Brain microvascular endothelial cell (primary cell): ENCODE data around the gene COG1.

Source experiments
- DNase-seq: peaks from one replicate; pipeline ENCODE4 v3.0.0-alpha.2; 2020
- H3K27ac ChIP-seq: fragments of 250-450 bp; sonication (Bioruptor Pico); 2 replicates; pipeline ENCODE4 v1.5.1; 2020; ENCODE audit warnings: mild to moderate bottlenecking, moderate library complexity
- H3K27me3 ChIP-seq: fragments of 250-450 bp; sonication (Bioruptor Pico); replicated peaks from 2 replicates; pipeline ENCODE4 v1.5.1; 2020; ENCODE audit warnings: mild to moderate bottlenecking
- H3K36me3 ChIP-seq: fragments of 250-450 bp; sonication (Bioruptor Pico); replicated peaks from 2 replicates; pipeline ENCODE4 v1.5.1; 2020; ENCODE audit warnings: mild to moderate bottlenecking
- H3K4me3 ChIP-seq: 2 replicates; pipeline ENCODE4 v1.5.1; 2011; ENCODE audit warnings: low read depth, mild to moderate bottlenecking, control low read depth, low read length, moderate library complexity
- CTCF ChIP-seq: IDR thresholded peaks from 2 replicates; pipeline ENCODE4 v1.5.1; 2011; ENCODE audit warnings: low read depth, mild to moderate bottlenecking, moderate library complexity, low read length, control low read depth, inconsistent platforms; ENCODE audit errors: missing control alignments
- in situ Hi-C: cut with HindIII; loops from 2 replicates; pipeline ENCODE4 v1.10.0; 2017; ENCODE audit warnings: low sequenced_read_pairs, low pct_ligation_motif_present

The COG1 gene

DNA sequence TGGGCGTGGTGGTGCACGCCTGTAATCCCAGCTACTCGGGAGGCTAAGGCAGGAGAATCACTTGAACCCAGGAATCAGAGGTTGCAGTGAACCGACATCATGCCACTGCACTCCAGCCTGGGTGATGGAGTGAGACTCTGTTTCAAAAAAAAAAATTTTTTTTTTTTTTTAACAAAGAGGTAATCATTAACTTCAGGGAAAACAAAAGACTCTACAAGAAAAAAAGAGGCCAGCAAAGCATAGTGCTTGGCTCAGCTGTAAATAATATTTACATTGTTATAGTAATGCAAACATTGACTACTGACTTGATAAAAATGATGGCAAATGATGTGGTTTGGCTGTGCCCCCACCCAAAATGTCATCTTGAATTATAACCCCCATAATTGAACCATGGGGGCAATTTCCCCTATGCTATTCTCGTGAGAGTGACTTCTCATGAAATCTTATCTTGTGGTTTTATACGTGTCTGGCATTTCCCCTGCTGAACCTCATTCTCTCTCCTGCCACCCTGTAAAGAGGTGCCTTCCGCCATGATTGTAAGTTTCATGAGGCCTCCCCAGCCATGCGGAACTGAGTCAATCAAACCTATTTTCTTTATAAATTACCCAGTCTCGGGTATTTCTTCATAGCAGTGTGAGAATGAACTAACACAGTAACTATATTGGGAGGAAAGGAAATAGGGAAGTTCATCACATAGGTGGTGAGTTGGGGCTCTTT is 40.8 kb upstream of the COG1 start:
- Histone ChIP-seq H3K27ac (no peak overlapping the region), H3K36me3 (no peaks in the 10 kb centered on the region), H3K27me3 (no peaks in the 10 kb centered on the region), H3K4me3 (no peak overlapping the region)
- no peak for TF ChIP-seq CTCF
- no peak for DNase-seq
- in situ Hi-C loops: no loop called here

- in situ Hi-C loops: no loop called here
- no peak for TF ChIP-seq CTCF
- DNase-seq: no peak
- no peaks in the 10 kb centered on the region for H3K27me3 ChIP-seq
- no peak overlapping the region for H3K27ac ChIP-seq
- H3K36me3 ChIP-seq: no peaks in the 10 kb centered on the region
- no peak overlapping the region for H3K4me3 ChIP-seq
Measured at GRCh38 chr17:73155410-73156165, 37.3 kb upstream of the COG1 start.

DNA sequence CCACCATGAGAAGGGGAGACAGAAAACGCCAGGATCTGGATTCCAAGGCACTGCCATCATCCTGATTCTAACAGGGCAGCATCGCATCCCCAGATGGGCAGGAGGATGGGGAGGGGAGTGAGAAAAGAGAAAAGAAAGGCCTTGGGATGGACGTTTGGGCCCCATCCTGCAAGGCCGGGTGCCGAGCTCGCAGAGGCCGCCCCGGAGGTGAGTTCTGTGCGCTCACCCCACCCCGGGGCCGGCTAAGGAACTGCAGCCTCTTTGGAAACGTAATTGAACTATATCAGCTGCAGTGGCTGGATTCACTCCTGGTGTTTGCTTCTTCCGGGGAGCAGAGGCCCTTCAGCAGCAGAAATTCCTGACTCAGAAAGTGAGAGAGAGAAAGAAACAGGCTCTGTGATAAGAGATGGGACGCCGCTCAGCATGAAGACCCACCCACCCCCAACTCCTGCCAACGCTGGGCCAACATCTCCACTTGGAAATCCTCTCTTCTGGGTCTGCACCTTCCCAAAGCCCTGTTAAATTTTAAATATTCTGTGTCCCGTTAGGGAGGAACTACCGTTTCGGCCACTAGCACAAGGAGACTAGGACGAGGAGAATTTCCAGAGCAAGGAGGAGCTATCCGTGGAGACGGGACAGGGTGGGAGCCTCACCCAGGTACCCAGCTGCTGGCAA is 36.6 kb upstream of the COG1 start:
- Histone ChIP-seq H3K27me3 (no peaks in the 10 kb centered on the region), H3K27ac (no peak overlapping the region), H3K36me3 (no peaks in the 10 kb centered on the region), H3K4me3 (no peak overlapping the region)
- TF ChIP-seq CTCF: peak; percentile 91
- DNase-seq: peak; percentile 74
- in situ Hi-C loops: no loop called here

DNA sequence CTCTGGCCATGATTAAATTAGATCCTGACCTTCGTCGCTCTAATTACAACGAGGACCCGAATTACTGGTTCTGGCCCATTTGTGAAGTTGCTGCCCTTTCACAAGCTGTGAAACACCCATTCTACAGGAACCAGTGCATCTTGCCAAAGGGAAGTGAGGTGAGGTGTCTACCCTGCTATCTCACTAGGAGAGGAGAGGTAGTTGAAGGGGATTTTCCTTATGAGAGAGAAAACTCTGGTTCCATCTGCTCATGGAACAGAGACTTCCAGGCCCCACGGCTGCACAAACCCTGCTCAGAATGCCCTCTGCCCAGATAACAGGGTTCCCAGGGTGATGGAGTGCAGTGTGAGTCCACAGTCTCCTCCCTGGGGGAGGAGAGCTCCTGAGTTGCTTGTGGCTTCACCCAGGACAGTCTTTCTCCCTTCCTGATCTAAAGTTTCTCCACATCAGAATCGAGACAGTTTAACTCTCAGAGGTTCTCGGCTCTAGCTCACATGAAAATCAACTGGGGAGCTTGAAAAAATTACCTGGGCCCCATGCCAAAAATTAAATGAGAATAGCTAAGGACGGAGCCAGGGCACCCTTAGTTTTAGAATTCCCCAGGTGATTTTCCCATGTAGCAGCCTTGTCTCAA is 35.9 kb upstream of the COG1 start:
- no peak for TF ChIP-seq CTCF
- in situ Hi-C loops: no loop called here
- DNase-seq: no peak

DNA sequence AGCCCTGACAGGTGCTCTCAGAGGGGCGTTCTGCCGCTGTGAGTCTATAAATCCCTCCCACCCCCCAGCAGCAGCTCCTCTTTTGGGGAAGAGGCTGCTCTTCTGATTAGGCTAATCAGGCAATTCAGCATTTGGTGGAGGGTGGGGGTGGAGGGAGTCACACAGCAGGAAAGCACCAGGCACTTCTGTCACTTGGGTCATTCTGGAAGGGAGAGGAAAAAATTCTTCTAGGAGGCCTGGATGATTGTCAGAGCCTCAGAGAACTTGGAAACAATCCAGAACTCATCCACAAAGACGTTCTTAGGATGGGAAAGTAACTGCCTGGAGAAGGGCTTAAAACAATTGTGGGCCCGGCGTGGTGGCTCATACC is 35.3 kb upstream of the COG1 start:
- in situ Hi-C loops: no loop called here
- Histone ChIP-seq H3K27me3 (no peaks in the 10 kb centered on the region), H3K4me3 (no peak overlapping the region), H3K27ac (no peak overlapping the region), H3K36me3 (no peaks in the 10 kb centered on the region)
- no peak for TF ChIP-seq CTCF
- no peak for DNase-seq

More for the DNA sequence above, 35.9 kb upstream of the COG1 start:
- H3K27ac ChIP-seq: no peak overlapping the region
- H3K36me3 ChIP-seq: no peaks in the 10 kb centered on the region
- no peaks in the 10 kb centered on the region for H3K27me3 ChIP-seq
- no peak overlapping the region for H3K4me3 ChIP-seq
